ENCODE results near the gene RAB11FIP2.

DNA sequence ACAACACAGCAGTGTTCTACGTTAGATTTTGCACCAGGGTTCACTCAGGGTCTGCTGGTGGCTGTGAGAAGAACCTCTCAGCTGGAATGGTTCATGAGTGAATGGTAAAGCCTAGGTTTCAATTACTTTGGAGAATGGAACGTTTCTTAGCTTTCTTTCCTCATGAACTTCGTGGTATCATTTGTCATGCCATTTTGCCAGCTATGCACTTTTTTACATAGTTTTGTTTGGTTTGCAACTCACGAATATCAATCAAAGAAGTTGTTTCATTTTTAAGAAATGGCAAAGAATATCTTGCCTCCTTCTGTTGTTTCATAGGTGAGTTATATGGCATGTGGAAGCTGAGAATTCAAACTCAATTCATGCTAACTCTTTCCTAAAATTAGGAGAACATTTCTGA, 34.1 kb upstream of the RAB11FIP2 start:
- TF ChIP-seq, protein P1, sequence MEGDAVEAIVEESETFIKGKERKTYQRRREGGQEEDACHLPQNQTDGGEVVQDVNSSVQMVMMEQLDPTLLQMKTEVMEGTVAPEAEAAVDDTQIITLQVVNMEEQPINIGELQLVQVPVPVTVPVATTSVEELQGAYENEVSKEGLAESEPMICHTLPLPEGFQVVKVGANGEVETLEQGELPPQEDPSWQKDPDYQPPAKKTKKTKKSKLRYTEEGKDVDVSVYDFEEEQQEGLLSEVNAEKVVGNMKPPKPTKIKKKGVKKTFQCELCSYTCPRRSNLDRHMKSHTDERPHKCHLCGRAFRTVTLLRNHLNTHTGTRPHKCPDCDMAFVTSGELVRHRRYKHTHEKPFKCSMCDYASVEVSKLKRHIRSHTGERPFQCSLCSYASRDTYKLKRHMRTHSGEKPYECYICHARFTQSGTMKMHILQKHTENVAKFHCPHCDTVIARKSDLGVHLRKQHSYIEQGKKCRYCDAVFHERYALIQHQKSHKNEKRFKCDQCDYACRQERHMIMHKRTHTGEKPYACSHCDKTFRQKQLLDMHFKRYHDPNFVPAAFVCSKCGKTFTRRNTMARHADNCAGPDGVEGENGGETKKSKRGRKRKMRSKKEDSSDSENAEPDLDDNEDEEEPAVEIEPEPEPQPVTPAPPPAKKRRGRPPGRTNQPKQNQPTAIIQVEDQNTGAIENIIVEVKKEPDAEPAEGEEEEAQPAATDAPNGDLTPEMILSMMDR (IDR thresholded peaks at IDR 0.05 in 4 of 5, conservative IDR thresholded peaks at IDR 0.05 in 1 of 5) = no peak
- TF ChIP-seq POLR2A (IDR thresholded peaks at IDR 0.05) = no peak
